ENCODE results near the gene YLPM1.

YLPM1 gene

GRCh38 chr14:74868739-74869138 lies 105.6 kb downstream of the YLPM1 start:
- DNase-seq (ENCODE audit: low spot score), result no peak

DNA sequence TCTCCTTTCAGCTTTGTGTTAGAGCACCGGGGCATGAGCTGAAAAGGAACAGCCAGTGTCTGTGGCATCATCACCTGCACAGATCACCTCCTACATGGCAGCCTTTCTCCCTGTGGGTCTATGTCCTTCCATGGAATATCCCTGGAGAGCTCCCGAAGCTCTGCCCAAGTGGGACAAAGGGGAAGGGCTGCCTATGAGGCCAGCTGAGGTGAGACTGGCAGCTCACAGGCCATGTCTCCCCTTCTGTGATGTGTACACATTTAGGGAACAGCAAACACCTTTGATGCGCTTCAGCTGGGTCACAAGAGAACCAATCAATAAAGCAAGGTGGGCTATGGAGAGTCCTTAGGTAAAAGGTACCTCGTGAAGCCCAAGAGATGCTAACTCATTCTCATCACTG lies 108.7 kb downstream of the YLPM1 start:
- no peak for DNase-seq (ENCODE audit: low spot score)

GRCh38 chr14:74875204-74875603 lies 112.1 kb downstream of the YLPM1 start:
- DNase-seq (ENCODE audit: low spot score), result no peak

- DNase-seq (ENCODE audit: low spot score), result peak; percentile 52
Measured at GRCh38 chr14:74875941-74876913, 113.1 kb downstream of the YLPM1 start, which contains the start of gene PROX2. TSS of gene PROX2 (minus strand) at chr14:74876145. CDS start at chr14:74863834, 12,311 bp downstream.

- DNase-seq (ENCODE audit: low spot score), result no peak
Measured at GRCh38 chr14:74879427-74880182, 116.5 kb downstream of the YLPM1 start.

DNA sequence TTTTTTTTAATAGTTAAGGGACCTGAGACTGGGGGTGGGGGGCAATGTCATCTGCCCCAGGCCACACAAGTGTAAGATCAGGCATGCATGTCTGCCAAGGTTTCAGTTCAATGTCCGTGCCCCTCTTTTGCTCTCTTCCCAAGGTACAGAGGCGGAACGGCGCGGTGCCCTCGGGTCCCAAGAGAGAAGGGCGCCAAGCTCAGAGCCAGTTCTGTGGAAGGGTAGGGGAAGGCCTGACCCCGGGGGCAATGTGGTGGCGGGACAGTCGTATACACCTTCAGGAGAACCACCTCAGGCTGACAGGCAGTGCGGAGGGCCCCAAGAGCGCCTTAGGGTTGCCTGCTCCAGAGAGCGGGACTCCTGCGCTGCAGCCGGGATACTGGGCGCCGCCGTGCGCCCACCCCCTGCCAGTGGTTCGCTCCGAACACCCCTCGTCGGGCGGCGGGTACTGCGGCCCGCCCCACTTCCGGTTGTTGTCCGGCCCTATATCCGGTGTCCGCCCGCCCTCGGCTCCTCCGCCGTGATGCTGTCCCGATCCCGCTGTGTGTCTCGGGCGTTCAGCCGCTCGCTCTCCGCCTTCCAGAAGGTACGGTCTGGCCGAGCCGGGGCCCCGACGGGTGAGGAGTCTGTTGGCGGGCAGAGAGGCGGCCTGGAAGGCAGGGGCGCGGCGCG lies 118.5 kb downstream of the YLPM1 start, which contains the start of gene DLST:
Gene DLST (plus strand): TSS at position 486 of the 672 bp plus-strand sequence. CDS start 38 bp downstream, at position 524.
- peak; percentile 94 for DNase-seq (ENCODE audit: low spot score)

DNA sequence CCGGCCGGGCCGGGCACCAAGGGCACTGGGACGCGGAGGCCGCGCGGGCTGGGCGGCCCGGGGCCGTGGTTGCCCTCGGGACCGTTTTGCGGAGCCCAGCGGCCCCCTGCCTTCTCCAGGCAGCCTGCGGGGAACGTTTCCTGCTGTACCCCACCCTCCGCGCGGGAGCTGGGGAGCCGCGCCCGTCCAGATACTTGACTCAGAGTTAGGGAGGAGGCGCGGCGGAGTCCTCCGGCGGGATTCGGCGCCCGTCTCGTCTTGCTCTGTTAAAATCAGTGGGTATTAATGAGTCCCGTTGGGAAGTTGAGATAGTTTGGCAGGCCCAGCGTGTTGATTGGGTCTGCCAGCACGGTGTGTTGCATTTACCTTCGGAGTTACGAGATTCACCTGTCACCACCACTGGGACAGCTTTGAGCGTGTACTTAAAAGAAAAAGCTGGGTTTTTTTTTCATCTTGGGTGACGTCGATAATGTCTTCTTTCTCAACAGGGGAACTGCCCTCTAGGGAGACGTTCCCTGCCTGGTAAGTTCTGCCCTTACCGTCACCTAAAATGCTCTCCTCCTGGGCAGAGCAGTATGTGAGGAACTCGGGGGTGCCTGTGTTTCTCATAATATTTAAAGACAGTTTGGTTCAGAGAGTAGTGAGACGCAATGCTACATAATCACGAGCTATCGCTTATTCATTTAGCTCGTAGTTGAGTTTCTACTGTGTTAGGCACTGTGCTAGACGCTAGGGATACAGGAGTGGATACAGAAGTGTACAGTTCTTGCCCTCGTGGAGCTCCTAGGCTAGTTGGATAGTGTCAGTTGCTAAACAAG lies 119.2 kb downstream of the YLPM1 start:
- DNase-seq (ENCODE audit: low spot score), result peak; percentile 64
